ENCODE measurements around the gene VRK3. TPM values are rescaled to one million over a fixed set of nuclear protein-coding genes. Genes with fewer than 3 reads are reported as not detected.

Gene VRK3
- total and polyA plus RNA-seq, 2 donors (not counting 1 experiment from before 2014, with no cell fraction given), result 58.5 to 123 TPM

DNA sequence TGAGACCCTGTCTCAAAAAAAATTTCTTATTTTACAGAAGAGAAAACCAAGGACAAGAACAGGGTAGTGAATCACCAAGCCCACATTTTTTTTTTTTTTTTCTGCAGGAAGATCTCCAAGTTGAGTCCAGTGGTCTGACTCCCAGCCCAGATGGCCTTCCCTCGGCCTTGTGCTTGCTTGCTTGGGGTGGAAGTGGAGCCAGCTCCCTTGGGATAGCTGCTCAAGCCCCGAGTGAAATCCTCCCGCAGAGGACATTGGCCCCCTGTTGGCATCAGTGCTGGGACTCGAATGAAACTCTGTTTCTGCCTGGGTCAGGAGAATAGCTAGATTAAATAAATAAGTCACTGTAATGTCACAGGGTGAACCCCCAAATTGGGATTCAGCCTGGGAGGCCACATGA is 86.5 kb downstream of the VRK3 start:
- Histone ChIP-seq H3K9me3 (ENCODE audit: control extremely low read depth in 1 of 3, control insufficient read depth in 2 of 3, insufficient read depth in 1 of 3, low read length in 2 of 3) (no peaks in the 10 kb centered on the region), H3K36me3 (replicated peaks in 1 of 2; ENCODE audit: control extremely low read depth in 1 of 2, control insufficient read depth in 1 of 2, extremely low read depth in 1 of 2, insufficient read depth in 2 of 2, low read length in 1 of 2) (no peaks in the 10 kb centered on the region), H3K27me3 (replicated peaks in 1 of 4; ENCODE audit: control extremely low read depth in 1 of 4, control insufficient read depth in 3 of 4, insufficient read depth in 4 of 4, low read length in 3 of 4) (no peaks in the 10 kb centered on the region), H3K4me3 (ENCODE audit: control extremely low read depth in 1 of 5, extremely low read depth in 1 of 5, insufficient read depth in 1 of 5, low read depth in 2 of 5, low read length in 4 of 5) (no peak overlapping the region), H3K79me2 (ENCODE audit: control insufficient read depth, insufficient read depth, low read length) (no peaks in the 10 kb centered on the region), H3K4me1 (ENCODE audit: control insufficient read depth in 2 of 2, insufficient read depth in 2 of 2, low read length in 2 of 2) (peaks cover 5 to 8% of the 10 kb centered on the region in 2 donors), H3K9ac (ENCODE audit: low read length) (no peak overlapping the region), H3K4me2 (replicated peaks; ENCODE audit: low read depth, low read length, poor library complexity, severe bottlenecking) (no peak overlapping the region), H2AFZ (ENCODE audit: insufficient read depth, low read depth, low read length, poor library complexity, severe bottlenecking) (no peak overlapping the region), H3K27ac (ENCODE audit: low read length in 2 of 2) (no peak overlapping the region), H4K20me1 (ENCODE audit: control insufficient read depth, insufficient read depth, low read length, poor library complexity, severe bottlenecking) (no peaks in the 10 kb centered on the region)
- Mint-ChIP-seq H3K4me3 (no peak overlapping the region), H3K27me3 (peaks cover 26% of the 10 kb centered on the region), H3K4me1 (peaks cover 3% of the 10 kb centered on the region), H3K27ac (no peak overlapping the region), H3K9me3 (ENCODE audit: insufficient read depth) (no peaks in the 10 kb centered on the region)
- intact Hi-C loops (cut with micrococcal nuclease), result loop anchor here (5.0 kb wide), 1 partner anchor 844 kb away; no protein-coding TSS in a partner anchor
- ChIA-PET POLR2A (no interaction called here), CTCF (interaction anchor here (0.5 to 3.4 kb wide), 10 partner anchors 8 to 197 kb away, joined by 3 to 20 read pairs (median 5); partner anchors contain the start of genes ATF5 and NUP62)
- TF ChIP-seq CTCF (IDR thresholded peaks at IDR 0.05), result no peak
- TF ChIP-seq EZH2 (IDR thresholded peaks at IDR 0.05; ENCODE audit: borderline replicate concordance, insufficient read depth, low read depth, low read length, poor library complexity, severe bottlenecking), result no peak
- DNase-seq (no peak), ATAC-seq (ENCODE audit: low read depth) (no peak)
- WGBS (ENCODE audit: insufficient coverage), result 81% methylated on average over 4 of the region's 4 CpGs

DNA sequence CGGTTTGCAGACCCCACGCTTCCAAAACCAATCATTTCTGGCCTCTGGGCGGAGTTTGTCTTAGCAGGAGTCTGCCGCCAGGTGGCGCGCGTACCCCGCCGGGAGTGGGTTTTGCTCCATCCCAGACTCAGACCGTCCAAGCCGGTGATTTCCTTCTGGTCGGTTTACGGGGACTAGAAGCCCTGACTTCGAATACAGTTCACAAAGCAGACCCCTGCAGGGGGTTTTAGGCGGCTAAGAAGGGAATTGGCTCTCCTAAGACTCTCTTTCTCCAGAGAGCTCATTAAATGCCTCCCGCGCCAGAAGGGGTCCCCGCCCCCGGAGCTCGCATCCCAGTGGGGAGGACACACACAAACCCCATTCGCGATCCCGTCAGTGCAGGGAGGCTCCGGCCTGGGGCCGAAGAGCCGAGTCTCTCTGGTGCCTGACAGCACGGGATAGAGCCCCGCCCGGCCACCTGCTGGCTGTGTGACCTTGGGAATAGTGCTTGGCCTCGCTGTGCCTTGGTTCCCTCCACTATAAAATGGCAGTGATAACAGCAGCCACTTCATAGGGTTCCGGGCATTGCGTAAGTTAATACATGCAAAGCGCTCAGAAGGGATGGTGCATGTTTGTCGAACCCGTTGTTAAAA is 87.3 kb downstream of the VRK3 start:
- peak overlapping the region in 2 of 5 experiments; percentile 24 to 28 for H3K4me3 ChIP-seq (ENCODE audit: control extremely low read depth in 1 of 5, extremely low read depth in 1 of 5, insufficient read depth in 1 of 5, low read depth in 2 of 5, low read length in 4 of 5)
- CTCF ChIA-PET, result interaction anchor here (0.5 to 3.4 kb wide), 17 partner anchors 9 to 798 kb away, joined by 3 to 20 read pairs (median 4); partner anchors contain the start of genes ATF5 and NUP62

More for the DNA sequence above, 87.3 kb downstream of the VRK3 start:
- no peaks in the 10 kb centered on the region for H3K79me2 ChIP-seq (ENCODE audit: control insufficient read depth, insufficient read depth, low read length)
- no peaks in the 10 kb centered on the region for H3K36me3 ChIP-seq (replicated peaks in 1 of 2; ENCODE audit: control extremely low read depth in 1 of 2, control insufficient read depth in 1 of 2, extremely low read depth in 1 of 2, insufficient read depth in 2 of 2, low read length in 1 of 2)
- no peaks in the 10 kb centered on the region for H3K9me3 ChIP-seq (ENCODE audit: control extremely low read depth in 1 of 3, control insufficient read depth in 2 of 3, insufficient read depth in 1 of 3, low read length in 2 of 3)
- Mint-ChIP-seq H3K9me3 (ENCODE audit: insufficient read depth) (no peaks in the 10 kb centered on the region), H3K4me3 (no peak overlapping the region), H3K4me1 (peaks cover 7% of the 10 kb centered on the region), H3K27me3 (peaks cover 20% of the 10 kb centered on the region), H3K27ac (no peak overlapping the region)
- H3K27ac ChIP-seq (ENCODE audit: low read length in 2 of 2), result no peak overlapping the region
- POLR2A ChIA-PET, result no interaction called here
- peak overlapping the region; percentile 78 for H3K4me2 ChIP-seq (replicated peaks; ENCODE audit: low read depth, low read length, poor library complexity, severe bottlenecking)
- 27% methylated on average over 34 of the region's 35 CpGs for WGBS (ENCODE audit: insufficient coverage)
- intact Hi-C loops (cut with micrococcal nuclease), result loop anchor here (1.0 to 5.0 kb wide), 2 partner anchors 45 to 844 kb away; no protein-coding TSS in a partner anchor
- ATAC-seq (ENCODE audit: low read depth) (peak; percentile 91), DNase-seq (peak; percentile 82)
- H3K4me1 ChIP-seq (ENCODE audit: control insufficient read depth in 2 of 2, insufficient read depth in 2 of 2, low read length in 2 of 2), result peaks cover 5 to 11% of the 10 kb centered on the region in 2 donors
- TF ChIP-seq EZH2 (IDR thresholded peaks at IDR 0.05; ENCODE audit: borderline replicate concordance, insufficient read depth, low read depth, low read length, poor library complexity, severe bottlenecking) (no peak), CTCF (IDR thresholded peaks at IDR 0.05) (peak; percentile 94)
- peak overlapping the region; percentile 76 for H2AFZ ChIP-seq (ENCODE audit: insufficient read depth, low read depth, low read length, poor library complexity, severe bottlenecking)
- no peaks in the 10 kb centered on the region for H3K27me3 ChIP-seq (replicated peaks in 1 of 4; ENCODE audit: control extremely low read depth in 1 of 4, control insufficient read depth in 3 of 4, insufficient read depth in 4 of 4, low read length in 3 of 4)
- no peaks in the 10 kb centered on the region for H4K20me1 ChIP-seq (ENCODE audit: control insufficient read depth, insufficient read depth, low read length, poor library complexity, severe bottlenecking)
- no peak overlapping the region for H3K9ac ChIP-seq (ENCODE audit: low read length)
